SK-N-SH (cell line): Measurements from ENCODE around the gene RREB1. TPM values are rescaled to one million over a fixed set of nuclear protein-coding genes. Genes with fewer than 3 reads are reported as not detected.

Experiments
- CTCF ChIA-PET: fragments of 300-600, 350-600 bp; formaldehyde crosslinking; extraction: SDS; loops from one replicate; lab custom pipeline; 2021; lab: Yijun Ruan, JAX
- POLR2A ChIA-PET: fragments of 350-600 bp; sonication (Branson Sonifier 250); formaldehyde crosslinking; extraction: SDS; loops from one replicate; lab custom pipeline; 2020; ENCODE audit warnings: antibody characterized with exemption, inconsistent platforms; lab: Yijun Ruan, JAX
- DNase-seq: peaks from one replicate; pipeline ENCODE4 v3.0.0; 2012
- H2AFZ ChIP-seq: fragments of 200-600 bp; sonication (generic); 2 replicates; pipeline ENCODE4 v1.8.1; 2016; ENCODE audit warnings: antibody characterized with exemption, mild to moderate bottlenecking, low read depth
- H3F3A ChIP-seq: fragments of 200-600 bp; sonication (generic); replicated peaks from 2 replicates; pipeline ENCODE3; 2016; ENCODE audit warnings: antibody characterized with exemption, mild to moderate bottlenecking; ENCODE audit not compliant: insufficient read depth
- H3K27ac ChIP-seq, 2 experiments: fragments of 200-500 bp in 1 of 2; fragments of 200-600 bp in 1 of 2; sonication (Bioruptor generic) in 1 of 2; sonication (generic), shearing (Covaris generic) in 1 of 2; 2 replicates each; pipeline versions ENCODE4 v1.5.1 to v1.6.1; 2014 to 2016; ENCODE audit warnings: low read depth in 2 of 2, inconsistent platforms in 1 of 2, low read length in 1 of 2, mild to moderate bottlenecking in 1 of 2, mixed read lengths in 1 of 2
- H3K27me3 ChIP-seq: fragments of 200-600 bp; sonication (generic), shearing (Covaris generic); 2 replicates; pipeline ENCODE4 v1.6.1; 2016; ENCODE audit warnings: mixed run types; ENCODE audit not compliant: insufficient read depth
- H3K36me3 ChIP-seq, 2 experiments: fragments of 200-500 bp in 1 of 2; fragments of 200-600 bp in 1 of 2; sonication (Bioruptor generic) in 1 of 2; sonication (generic) in 1 of 2; replicated peaks in 1 of 2; 2 replicates each; pipeline versions ENCODE3 to v1.5.1; 2014 to 2016; ENCODE audit warnings: low read length in 1 of 2, mild to moderate bottlenecking in 1 of 2; ENCODE audit not compliant: insufficient read depth in 2 of 2, control insufficient read depth in 1 of 2
- H3K4me1 ChIP-seq, 2 experiments: fragments of 200-500 bp in 1 of 2; fragments of 200-600 bp in 1 of 2; sonication (Bioruptor generic) in 1 of 2; sonication (generic), shearing (Covaris generic) in 1 of 2; 2 replicates each; pipeline versions ENCODE4 v1.5.1 to v1.6.1; 2014 to 2016; ENCODE audit warnings: low read depth in 1 of 2, low read length in 1 of 2, mixed run types in 1 of 2; ENCODE audit not compliant: insufficient read depth in 2 of 2, control insufficient read depth in 1 of 2
- H3K4me2 ChIP-seq: fragments of 200-600 bp; sonication (generic), shearing (Covaris generic); 2 replicates; pipeline ENCODE4 v1.6.1; 2017; ENCODE audit warnings: mixed run types
- H3K4me3 ChIP-seq, 2 experiments: fragments of 200-500 bp in 1 of 2; fragments of 200-600 bp in 1 of 2; sonication (Bioruptor generic) in 1 of 2; sonication (generic), shearing (Covaris generic) in 1 of 2; 2 replicates each; pipeline versions ENCODE4 v1.5.1 to v1.8.1; 2014 to 2016; ENCODE audit warnings: low read depth in 2 of 2, inconsistent platforms in 1 of 2, low read length in 1 of 2, mild to moderate bottlenecking in 1 of 2, mixed read lengths in 1 of 2, moderate library complexity in 1 of 2
- H3K79me2 ChIP-seq: fragments of 200-600 bp; sonication (generic); 2 replicates; pipeline ENCODE4 v1.8.1; 2017; ENCODE audit warnings: mild to moderate bottlenecking; ENCODE audit not compliant: insufficient read depth
- H3K9ac ChIP-seq: fragments of 200-600 bp; sonication (generic); 2 replicates; pipeline ENCODE4 v1.6.1; 2017; ENCODE audit warnings: mixed run types
- H3K9me2 ChIP-seq: fragments of 200-600 bp; sonication (generic); 2 replicates; pipeline ENCODE4 v1.6.1; 2017; ENCODE audit warnings: mixed run types
- H3K9me3 ChIP-seq: fragments of 200-600 bp; sonication (generic); 2 replicates; pipeline ENCODE4 v1.6.1; 2017; ENCODE audit warnings: mixed run types, mild to moderate bottlenecking, moderate library complexity
- H4K20me1 ChIP-seq: fragments of 200-600 bp; sonication (generic); 2 replicates; pipeline ENCODE4 v1.6.1; 2017; ENCODE audit warnings: mild to moderate bottlenecking, mixed run types; ENCODE audit not compliant: insufficient read depth
- CHD2 ChIP-seq: fragments of 150-350 bp; IDR thresholded peaks from 2 replicates; pipeline ENCODE4 v1.6.1; 2018; ENCODE audit warnings: low read length; ENCODE audit not compliant: partially characterized antibody
- ELF1 ChIP-seq: IDR thresholded peaks from 2 replicates; pipeline ENCODE4 v1.4.0; 2012
- EP300 ChIP-seq, 2 experiments: IDR thresholded peaks; 2 replicates each; pipeline versions ENCODE4 v1.4.0 to v1.6.1; 2012; ENCODE audit warnings: borderline replicate concordance in 1 of 2, low read depth in 1 of 2, low read length in 1 of 2
- FOSL2 ChIP-seq: IDR thresholded peaks from 2 replicates; pipeline ENCODE4 v1.4.0; 2012; ENCODE audit warnings: low read depth, mild to moderate bottlenecking, moderate library complexity, borderline replicate concordance
- FOXJ3 ChIP-seq: sonication (generic); formaldehyde crosslinking; IDR thresholded peaks from 2 replicates; pipeline ENCODE4 v1.5.1; 2020; ENCODE audit warnings: mild to moderate bottlenecking, missing genetic modification reagents
- GABPA ChIP-seq: IDR thresholded peaks from 2 replicates; pipeline ENCODE4 v1.4.0; 2012; ENCODE audit warnings: low read depth, mild to moderate bottlenecking
- NFIC ChIP-seq: IDR thresholded peaks from 2 replicates; pipeline ENCODE4 v1.4.0; 2012; ENCODE audit warnings: borderline replicate concordance
- NRF1 ChIP-seq: IDR thresholded peaks from 2 replicates; pipeline ENCODE4 v1.6.1; 2012; ENCODE audit warnings: low read depth, mild to moderate bottlenecking, low read length
- POLR2AphosphoS5 ChIP-seq: IDR thresholded peaks from 2 replicates; pipeline ENCODE4 v1.6.1; 2012; ENCODE audit warnings: low read depth, low read length
- RAD21 ChIP-seq: IDR thresholded peaks from 2 replicates; pipeline ENCODE4 v1.6.1; 2012; ENCODE audit warnings: mild to moderate bottlenecking, low read length
- RCOR1 ChIP-seq: fragments of 150-350 bp; IDR thresholded peaks from 2 replicates; pipeline ENCODE4 v1.6.1; 2017; ENCODE audit warnings: antibody characterized with exemption, low read length
- RFX5 ChIP-seq: IDR thresholded peaks from 2 replicates; pipeline ENCODE4 v1.6.1; 2012; ENCODE audit warnings: mild to moderate bottlenecking, improper control_type of control experiment, low read length
- RXRA ChIP-seq: IDR thresholded peaks from 2 replicates; pipeline ENCODE4 v1.4.0; 2012; ENCODE audit warnings: low read depth, mild to moderate bottlenecking, borderline replicate concordance
- WGBS: methylation state at CpG from one replicate; pipeline ENCODE4 v1.1.6; 2017; ENCODE audit warnings: low lambda C conversion rate; 5-methylcytosine and 5-hydroxymethylcytosine counted together
- polyA plus RNA-seq, 3 experiments: library from polyadenylated mRNA; depleted of rRNA; stranded (reverse); fragments of >200 nt; gene quantifications; 2 replicates each; pipeline ENCODE4 v1.2.3, GENCODE V29; 2012
- TF ChIP-seq, protein P1 (sequence below): IDR thresholded peaks from 2 replicates; pipeline ENCODE4 v1.4.0; 2012; ENCODE audit warnings: low read depth, borderline replicate concordance
- TF ChIP-seq, protein P2 (sequence below): fragments of 150-350 bp; IDR thresholded peaks from 2 replicates; pipeline ENCODE4 v1.6.1; 2017; ENCODE audit warnings: antibody characterized with exemption, low read length, low read depth, borderline replicate concordance
- TF ChIP-seq, protein P3 (sequence below): IDR thresholded peaks from 2 replicates; pipeline ENCODE4 v1.4.0; 2012; ENCODE audit warnings: low read depth, borderline replicate concordance
- TF ChIP-seq, protein P4 (sequence below): fragments of 200-600 bp; sonication (generic); IDR thresholded peaks from 2 replicates; pipeline ENCODE4 v1.6.1; 2017; ENCODE audit warnings: antibody characterized with exemption, mild to moderate bottlenecking, moderate library complexity
- TF ChIP-seq, protein P5 (sequence below): fragments of 150-350 bp; IDR thresholded peaks from 2 replicates; pipeline ENCODE4 v1.6.1; 2016; ENCODE audit warnings: mild to moderate bottlenecking, low read depth, low read length

The RREB1 gene
- polyA plus RNA-seq, 1 of the 3 experiments (the other 2 are of a cell fraction): 2.0 TPM

DNA sequence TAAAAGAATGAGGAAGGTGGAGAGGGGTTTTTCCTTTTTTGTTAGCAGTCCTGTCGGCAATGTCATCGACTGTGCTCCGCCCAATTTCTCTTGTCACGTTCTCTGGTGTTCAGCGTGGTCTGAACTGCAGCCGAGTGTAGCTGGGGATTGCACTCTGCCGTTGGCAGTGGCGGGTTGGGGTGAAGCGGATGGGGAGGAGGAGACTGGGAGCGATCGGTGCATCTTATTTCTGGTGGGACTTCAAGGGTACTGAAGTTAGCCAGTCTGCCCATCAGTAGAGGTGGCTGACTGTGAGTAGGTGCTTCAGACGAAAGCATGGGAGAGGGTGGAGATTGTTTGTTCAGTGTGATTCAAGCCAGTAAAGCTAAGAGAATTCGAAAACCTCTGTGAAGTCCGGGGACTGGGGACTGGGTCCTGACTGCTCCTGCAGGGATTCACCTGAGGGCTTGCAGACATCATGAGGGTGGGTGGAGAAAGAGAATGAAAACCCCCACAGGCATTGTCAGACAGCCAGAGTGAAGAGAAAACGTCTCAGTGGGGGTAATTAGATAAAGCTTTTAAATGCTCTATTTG lies 5.1 kb downstream of the RREB1 start:
- H3K4me1 ChIP-seq: peaks cover 6 to 32% of the 10 kb centered on the region in 2 experiments; a peak in 2 of 4 replicates
- ChIA-PET CTCF (no interaction called here), POLR2A (no interaction called here)
- H3K27ac ChIP-seq: no peak overlapping the region
- WGBS: 32% methylated on average over 15 of the region's 15 CpGs
- no peaks in the 10 kb centered on the region for H3K9me3 ChIP-seq
- H3K9me2 ChIP-seq: no peaks in the 10 kb centered on the region
- H3K9ac ChIP-seq: no peak overlapping the region
- H3K4me3 ChIP-seq: peak overlapping the region in 1 of 2 experiments; percentile 32; a peak in 1 of 4 replicates
- H3K79me2 ChIP-seq: peaks cover 89% of the 10 kb centered on the region
- H3K36me3 ChIP-seq: no peaks in the 10 kb centered on the region
- no peak overlapping the region for H2AFZ ChIP-seq
- no peaks in the 10 kb centered on the region for H3K27me3 ChIP-seq
- TF ChIP-seq GABPA (no peak), FOXJ3 (no peak)
- peaks cover 72% of the 10 kb centered on the region for H4K20me1 ChIP-seq
- peak; percentile 23 for DNase-seq
- H3F3A ChIP-seq: peaks cover 3% of the 10 kb centered on the region
- H3K4me2 ChIP-seq: peak overlapping the region; percentile 44; the same call in 1 of the 2 replicates

DNA sequence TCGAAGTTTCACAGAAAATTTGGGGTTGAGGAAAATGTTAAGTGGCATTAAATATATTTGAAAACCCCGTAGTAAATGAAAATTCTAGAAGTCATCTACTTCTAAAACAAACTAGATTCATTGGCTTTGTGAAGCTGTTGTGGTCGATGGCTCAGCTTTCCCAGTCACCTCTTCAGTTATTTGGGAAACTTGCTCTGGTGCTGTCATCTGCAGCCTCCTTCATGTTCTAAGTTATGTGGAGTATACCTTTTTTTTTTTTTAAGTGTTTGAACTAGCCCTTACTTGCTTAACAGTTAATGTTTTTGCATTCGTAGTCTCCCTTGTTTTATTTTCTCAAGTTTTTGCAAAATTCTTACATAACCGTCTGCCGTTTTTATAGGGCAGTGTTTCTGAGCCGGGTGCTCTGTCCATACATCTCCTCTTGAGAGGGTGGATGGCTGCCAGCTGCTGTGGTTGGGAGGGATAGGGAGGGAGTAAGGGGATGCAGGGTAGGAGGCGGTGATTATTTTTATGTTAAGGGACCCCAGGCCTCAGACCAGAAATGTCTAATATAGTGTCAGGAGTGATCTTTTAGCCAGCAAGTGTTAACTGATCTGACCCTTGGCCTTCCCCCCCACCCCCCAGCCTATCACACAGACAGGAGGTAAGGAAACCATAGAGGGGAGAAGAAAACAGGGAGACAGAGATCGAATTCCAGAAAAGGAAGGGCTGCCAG lies 7.1 kb downstream of the RREB1 start:
- Histone ChIP-seq H3F3A (peaks cover under 1% of the 10 kb centered on the region), H3K4me1 (peaks cover 6 to 31% of the 10 kb centered on the region in 2 experiments; a peak in 2 of 4 replicates), H3K4me2 (no peak overlapping the region), H3K9me3 (no peaks in the 10 kb centered on the region), H3K9ac (no peak overlapping the region), H3K36me3 (no peaks in the 10 kb centered on the region), H3K79me2 (peaks cover 100% of the 10 kb centered on the region), H3K9me2 (no peaks in the 10 kb centered on the region), H3K27me3 (no peaks in the 10 kb centered on the region), H3K4me3 (no peak overlapping the region), H4K20me1 (peaks cover 84% of the 10 kb centered on the region), H2AFZ (no peak overlapping the region), H3K27ac (no peak overlapping the region)
- TF ChIP-seq FOXJ3 (no peak), CHD2 (no peak), ELF1 (no peak), RFX5 (no peak), POLR2AphosphoS5 (no peak), RXRA (no peak), FOSL2 (no peak), EP300 (IDR thresholded peaks at IDR 0.05; ENCODE audit: borderline replicate concordance in 1 of 2, low read depth in 1 of 2, low read length in 1 of 2) (no peak), NFIC (no peak), NRF1 (no peak), RCOR1 (no peak), RAD21 (no peak)
- TF ChIP-seq, protein P1, sequence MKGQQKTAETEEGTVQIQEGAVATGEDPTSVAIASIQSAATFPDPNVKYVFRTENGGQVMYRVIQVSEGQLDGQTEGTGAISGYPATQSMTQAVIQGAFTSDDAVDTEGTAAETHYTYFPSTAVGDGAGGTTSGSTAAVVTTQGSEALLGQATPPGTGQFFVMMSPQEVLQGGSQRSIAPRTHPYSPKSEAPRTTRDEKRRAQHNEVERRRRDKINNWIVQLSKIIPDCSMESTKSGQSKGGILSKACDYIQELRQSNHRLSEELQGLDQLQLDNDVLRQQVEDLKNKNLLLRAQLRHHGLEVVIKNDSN: no peak
- TF ChIP-seq, protein P2, sequence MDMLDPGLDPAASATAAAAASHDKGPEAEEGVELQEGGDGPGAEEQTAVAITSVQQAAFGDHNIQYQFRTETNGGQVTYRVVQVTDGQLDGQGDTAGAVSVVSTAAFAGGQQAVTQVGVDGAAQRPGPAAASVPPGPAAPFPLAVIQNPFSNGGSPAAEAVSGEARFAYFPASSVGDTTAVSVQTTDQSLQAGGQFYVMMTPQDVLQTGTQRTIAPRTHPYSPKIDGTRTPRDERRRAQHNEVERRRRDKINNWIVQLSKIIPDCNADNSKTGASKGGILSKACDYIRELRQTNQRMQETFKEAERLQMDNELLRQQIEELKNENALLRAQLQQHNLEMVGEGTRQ: no peak
- TF ChIP-seq, protein P3, sequence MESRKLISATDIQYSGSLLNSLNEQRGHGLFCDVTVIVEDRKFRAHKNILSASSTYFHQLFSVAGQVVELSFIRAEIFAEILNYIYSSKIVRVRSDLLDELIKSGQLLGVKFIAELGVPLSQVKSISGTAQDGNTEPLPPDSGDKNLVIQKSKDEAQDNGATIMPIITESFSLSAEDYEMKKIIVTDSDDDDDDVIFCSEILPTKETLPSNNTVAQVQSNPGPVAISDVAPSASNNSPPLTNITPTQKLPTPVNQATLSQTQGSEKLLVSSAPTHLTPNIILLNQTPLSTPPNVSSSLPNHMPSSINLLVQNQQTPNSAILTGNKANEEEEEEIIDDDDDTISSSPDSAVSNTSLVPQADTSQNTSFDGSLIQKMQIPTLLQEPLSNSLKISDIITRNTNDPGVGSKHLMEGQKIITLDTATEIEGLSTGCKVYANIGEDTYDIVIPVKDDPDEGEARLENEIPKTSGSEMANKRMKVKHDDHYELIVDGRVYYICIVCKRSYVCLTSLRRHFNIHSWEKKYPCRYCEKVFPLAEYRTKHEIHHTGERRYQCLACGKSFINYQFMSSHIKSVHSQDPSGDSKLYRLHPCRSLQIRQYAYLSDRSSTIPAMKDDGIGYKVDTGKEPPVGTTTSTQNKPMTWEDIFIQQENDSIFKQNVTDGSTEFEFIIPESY: no peak
- TF ChIP-seq, protein P4, sequence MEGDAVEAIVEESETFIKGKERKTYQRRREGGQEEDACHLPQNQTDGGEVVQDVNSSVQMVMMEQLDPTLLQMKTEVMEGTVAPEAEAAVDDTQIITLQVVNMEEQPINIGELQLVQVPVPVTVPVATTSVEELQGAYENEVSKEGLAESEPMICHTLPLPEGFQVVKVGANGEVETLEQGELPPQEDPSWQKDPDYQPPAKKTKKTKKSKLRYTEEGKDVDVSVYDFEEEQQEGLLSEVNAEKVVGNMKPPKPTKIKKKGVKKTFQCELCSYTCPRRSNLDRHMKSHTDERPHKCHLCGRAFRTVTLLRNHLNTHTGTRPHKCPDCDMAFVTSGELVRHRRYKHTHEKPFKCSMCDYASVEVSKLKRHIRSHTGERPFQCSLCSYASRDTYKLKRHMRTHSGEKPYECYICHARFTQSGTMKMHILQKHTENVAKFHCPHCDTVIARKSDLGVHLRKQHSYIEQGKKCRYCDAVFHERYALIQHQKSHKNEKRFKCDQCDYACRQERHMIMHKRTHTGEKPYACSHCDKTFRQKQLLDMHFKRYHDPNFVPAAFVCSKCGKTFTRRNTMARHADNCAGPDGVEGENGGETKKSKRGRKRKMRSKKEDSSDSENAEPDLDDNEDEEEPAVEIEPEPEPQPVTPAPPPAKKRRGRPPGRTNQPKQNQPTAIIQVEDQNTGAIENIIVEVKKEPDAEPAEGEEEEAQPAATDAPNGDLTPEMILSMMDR: no peak
- TF ChIP-seq, protein P5, sequence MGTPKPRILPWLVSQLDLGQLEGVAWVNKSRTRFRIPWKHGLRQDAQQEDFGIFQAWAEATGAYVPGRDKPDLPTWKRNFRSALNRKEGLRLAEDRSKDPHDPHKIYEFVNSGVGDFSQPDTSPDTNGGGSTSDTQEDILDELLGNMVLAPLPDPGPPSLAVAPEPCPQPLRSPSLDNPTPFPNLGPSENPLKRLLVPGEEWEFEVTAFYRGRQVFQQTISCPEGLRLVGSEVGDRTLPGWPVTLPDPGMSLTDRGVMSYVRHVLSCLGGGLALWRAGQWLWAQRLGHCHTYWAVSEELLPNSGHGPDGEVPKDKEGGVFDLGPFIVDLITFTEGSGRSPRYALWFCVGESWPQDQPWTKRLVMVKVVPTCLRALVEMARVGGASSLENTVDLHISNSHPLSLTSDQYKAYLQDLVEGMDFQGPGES: no peak
- CTCF ChIA-PET: interaction anchor here (0.7 to 1.3 kb wide), 2 partner anchors 25 to 124 kb away, joined by 3 read pairs; no protein-coding TSS in a partner anchor
- WGBS: 67% methylated on average over 9 of the region's 9 CpGs
- no peak for DNase-seq
- POLR2A ChIA-PET: no interaction called here
